ENCODE measurements around the gene SH3PXD2B. TPM values are rescaled to one million over a fixed set of nuclear protein-coding genes. Genes with fewer than 3 reads are reported as not detected.

SH3PXD2B gene
- total and polyA plus RNA-seq, 11 donors, result 1.1 to 22.7 (median 6.9) TPM

DNA sequence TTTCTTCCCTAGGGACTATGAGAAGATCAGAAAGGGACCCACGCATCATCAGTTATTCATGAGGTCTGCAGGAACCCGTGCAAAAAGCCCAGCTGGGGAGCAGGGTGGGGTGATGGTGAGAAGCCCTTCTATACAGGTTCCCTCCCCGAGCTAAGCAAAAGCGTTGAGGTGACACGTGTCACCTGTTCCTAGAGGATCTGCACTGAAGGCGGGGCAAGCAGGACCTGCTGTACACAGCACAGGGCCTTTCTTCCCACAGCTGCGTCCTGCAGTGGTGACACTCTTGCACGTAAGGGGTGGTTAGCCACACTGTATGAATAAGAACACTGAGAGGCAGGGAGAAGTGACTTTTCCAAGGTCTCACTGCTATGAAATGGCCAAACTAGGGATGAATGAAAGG lies 37.2 kb upstream of the SH3PXD2B start:
- Histone ChIP-seq H3K9me3 (no peaks in the 10 kb centered on the region), H3K4me3 (no peak overlapping the region), H3K27ac (no peak overlapping the region), H3K4me1 (peaks cover 0 to 31% (median 7%) of the 10 kb centered on the region in 12 donors), H3K27me3 (no peaks in the 10 kb centered on the region), H3K36me3 (no peaks in the 10 kb centered on the region)
- no peak for TF ChIP-seq CTCF (IDR thresholded peaks at IDR 0.05)
- TF ChIP-seq POLR2A (IDR thresholded peaks at IDR 0.05), result no peak
- DNase-seq (peak in 2 of 5 donors; percentile 8 to 10), ATAC-seq (no peak)
- intact Hi-C loops (cut with DNase I), result no loop called here
- WGBS, 4 donors, result 79 to 92% (median 91%) methylated on average over 8 of the region's 8 CpGs

- H3K9me3 ChIP-seq, result no peaks in the 10 kb centered on the region
- no peaks in the 10 kb centered on the region for H3K27me3 ChIP-seq
- no peaks in the 10 kb centered on the region for H3K36me3 ChIP-seq
- no peak overlapping the region for H3K27ac ChIP-seq
- intact Hi-C loops (cut with DNase I), result no loop called here
- TF ChIP-seq POLR2A (IDR thresholded peaks at IDR 0.05), result no peak
- no peak for TF ChIP-seq CTCF (IDR thresholded peaks at IDR 0.05)
- H3K4me1 ChIP-seq, result peaks cover 0 to 28% (median 2%) of the 10 kb centered on the region in 12 donors
- WGBS, 4 donors, result 76 to 87% (median 83%) methylated on average over 10 to 12 of the region's 12 CpGs
- ATAC-seq (no peak), DNase-seq (peak in 2 of 5 donors; percentile 10 to 29)
- H3K4me3 ChIP-seq, result no peak overlapping the region
These were observed 36.5 kb upstream of the SH3PXD2B start for GRCh38 chr5:172490514-172491461.

GRCh38 chr5:172488221-172488620 lies 33.9 kb upstream of the SH3PXD2B start:
- Histone ChIP-seq H3K36me3 (no peaks in the 10 kb centered on the region), H3K27ac (peak overlapping the region in 7 of 12 donors; percentile 9 to 66 (median 27)), H3K9me3 (no peaks in the 10 kb centered on the region), H3K4me3 (no peak overlapping the region), H3K27me3 (no peaks in the 10 kb centered on the region), H3K4me1 (peaks cover 0 to 15% (median 0%) of the 10 kb centered on the region in 12 donors)
- WGBS, 4 donors, result 89 to 93% (median 91%) methylated on average over 13 to 14 of the region's 14 CpGs
- intact Hi-C loops (cut with DNase I), result loop anchor here in 2 of 10 donors (5.0 kb wide), 2 partner anchors 44 to 74 kb away; no protein-coding TSS in a partner anchor
- DNase-seq, result no peak
- TF ChIP-seq CTCF (IDR thresholded peaks at IDR 0.05) (no peak), POLR2A (IDR thresholded peaks at IDR 0.05) (no peak)
- no peak for ATAC-seq

DNA sequence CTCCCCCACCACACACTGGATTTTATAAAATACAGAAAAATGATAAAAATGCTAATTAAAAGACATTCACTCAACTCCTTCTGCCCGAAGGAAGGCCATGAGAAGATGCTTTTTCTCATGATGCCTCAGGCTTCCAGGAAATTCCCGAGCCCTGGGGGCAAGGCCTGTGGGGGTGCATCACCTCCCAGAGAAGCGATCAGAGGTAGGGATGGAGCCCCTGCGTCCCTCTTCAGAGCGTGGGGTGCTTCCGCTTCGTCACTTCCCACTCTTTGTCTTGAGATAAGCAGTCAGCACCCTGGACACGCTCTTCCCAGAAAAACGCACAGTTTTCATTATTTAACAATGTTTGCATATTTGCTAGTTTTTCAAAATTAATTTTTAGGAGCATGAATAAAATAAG lies 33.3 kb upstream of the SH3PXD2B start:
- TF ChIP-seq POLR2A (IDR thresholded peaks at IDR 0.05) (no peak), CTCF (IDR thresholded peaks at IDR 0.05) (no peak)
- Histone ChIP-seq H3K36me3 (no peaks in the 10 kb centered on the region), H3K9me3 (no peaks in the 10 kb centered on the region), H3K4me3 (no peak overlapping the region), H3K27me3 (no peaks in the 10 kb centered on the region), H3K4me1 (peaks cover 0 to 15% (median 0%) of the 10 kb centered on the region in 12 donors), H3K27ac (peak overlapping the region in 5 of 12 donors; percentile 24 to 66 (median 32))
- ATAC-seq (no peak), DNase-seq (no peak)
- intact Hi-C loops (cut with DNase I), result loop anchor here in 2 of 10 donors (5.0 kb wide), 2 partner anchors 45 to 75 kb away; no protein-coding TSS in a partner anchor
- 79 to 87% (median 83%) methylated on average over 9 of the region's 9 CpGs for WGBS, 4 donors
